ENCODE results near the gene AADACL2. TPM values are rescaled to one million over a fixed set of nuclear protein-coding genes. Genes with fewer than 3 reads are reported as not detected.
A peak's percentile ranks its signal among the peaks of the same experiment; 100 is the strongest.
"Not testable (repeated sequence)": the region's sequence is repeated elsewhere in the genome, so short reads cannot be mapped to it uniquely, and the experiment has no call there.

Gene AADACL2
- polyA plus RNA-seq, 1 donor = 0.01 TPM

- 29% methylated on average over 1 of the region's 1 CpG for WGBS (ENCODE audit: insufficient coverage, low lambda C conversion rate)
- no peaks in the 10 kb centered on the region for H3K27me3 ChIP-seq (ENCODE audit: control insufficient read depth, insufficient read depth, low read length)
- H3K27ac ChIP-seq (ENCODE audit: low read length) = no peak overlapping the region
These were observed 42.6 kb downstream of the AADACL2 start for GRCh38 chr3:151776259-151776740.

GRCh38 chr3:151777880-151778279, 44.2 kb downstream of the AADACL2 start:
- Histone ChIP-seq H3K4me3 (ENCODE audit: low read length) (no peak overlapping the region), H3K4me1 (ENCODE audit: control insufficient read depth, insufficient read depth, low read length) (peaks cover 7% of the 10 kb centered on the region), H3K27me3 (ENCODE audit: control insufficient read depth, insufficient read depth, low read length) (no peaks in the 10 kb centered on the region), H3K27ac (ENCODE audit: low read length) (no peak overlapping the region), H3K36me3 (ENCODE audit: control insufficient read depth, insufficient read depth, low read length) (no peaks in the 10 kb centered on the region), H3K9me3 (ENCODE audit: control insufficient read depth, low read depth, low read length) (no peaks in the 10 kb centered on the region)
- WGBS (ENCODE audit: insufficient coverage, low lambda C conversion rate) = no CpG with 5 or more reads among the region's 2 CpGs
- DNase-seq = no peak

More at GRCh38 chr3:151776259-151776740, 42.6 kb downstream of the AADACL2 start:
- Histone ChIP-seq H3K36me3 (ENCODE audit: control insufficient read depth, insufficient read depth, low read length) (no peaks in the 10 kb centered on the region), H3K4me3 (ENCODE audit: low read length) (no peak overlapping the region), H3K9me3 (ENCODE audit: control insufficient read depth, low read depth, low read length) (no peaks in the 10 kb centered on the region), H3K4me1 (ENCODE audit: control insufficient read depth, insufficient read depth, low read length) (peaks cover 15% of the 10 kb centered on the region)
- DNase-seq = no peak

DNA sequence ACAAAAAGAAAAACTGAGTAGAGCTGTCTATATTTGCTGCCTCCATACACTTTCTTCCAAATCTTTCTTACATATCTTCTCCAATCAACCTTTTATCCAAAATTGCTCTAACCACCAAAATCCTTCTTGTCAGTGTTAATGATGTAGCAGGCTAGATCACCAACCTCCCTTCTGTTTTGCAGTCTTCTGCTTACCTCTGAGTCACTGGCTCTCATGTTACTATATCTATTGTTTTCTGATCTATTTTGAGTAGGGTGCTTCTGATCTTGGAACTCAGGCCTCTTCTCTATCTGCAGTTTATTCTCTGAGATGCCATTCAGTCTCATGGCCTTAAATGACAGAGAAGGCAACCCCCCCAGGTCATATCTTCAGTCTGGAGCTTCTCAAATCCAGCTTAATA, 53.9 kb downstream of the AADACL2 start:
- Histone ChIP-seq H3K36me3 (ENCODE audit: control insufficient read depth, insufficient read depth, low read length) (no peaks in the 10 kb centered on the region), H3K4me3 (ENCODE audit: low read length) (no peak overlapping the region), H3K4me1 (ENCODE audit: control insufficient read depth, insufficient read depth, low read length) (peaks cover 10% of the 10 kb centered on the region), H3K27me3 (ENCODE audit: control insufficient read depth, insufficient read depth, low read length) (no peaks in the 10 kb centered on the region), H3K27ac (ENCODE audit: low read length) (no peak overlapping the region), H3K9me3 (ENCODE audit: control insufficient read depth, low read depth, low read length) (peaks cover 5% of the 10 kb centered on the region)
- no peak for DNase-seq

GRCh38 chr3:151788401-151788800, 54.7 kb downstream of the AADACL2 start:
- 57% methylated on average over 1 of the region's 2 CpGs for WGBS (ENCODE audit: insufficient coverage, low lambda C conversion rate)
- no peak overlapping the region for H3K4me3 ChIP-seq (ENCODE audit: low read length)
- peaks cover 5% of the 10 kb centered on the region for H3K9me3 ChIP-seq (ENCODE audit: control insufficient read depth, low read depth, low read length)
- DNase-seq = peak in 1 of 2 donors; percentile 49
- peaks cover 10% of the 10 kb centered on the region for H3K4me1 ChIP-seq (ENCODE audit: control insufficient read depth, insufficient read depth, low read length)
- H3K27me3 ChIP-seq (ENCODE audit: control insufficient read depth, insufficient read depth, low read length) = no peaks in the 10 kb centered on the region
- no peaks in the 10 kb centered on the region for H3K36me3 ChIP-seq (ENCODE audit: control insufficient read depth, insufficient read depth, low read length)
- no peak overlapping the region for H3K27ac ChIP-seq (ENCODE audit: low read length)

DNA sequence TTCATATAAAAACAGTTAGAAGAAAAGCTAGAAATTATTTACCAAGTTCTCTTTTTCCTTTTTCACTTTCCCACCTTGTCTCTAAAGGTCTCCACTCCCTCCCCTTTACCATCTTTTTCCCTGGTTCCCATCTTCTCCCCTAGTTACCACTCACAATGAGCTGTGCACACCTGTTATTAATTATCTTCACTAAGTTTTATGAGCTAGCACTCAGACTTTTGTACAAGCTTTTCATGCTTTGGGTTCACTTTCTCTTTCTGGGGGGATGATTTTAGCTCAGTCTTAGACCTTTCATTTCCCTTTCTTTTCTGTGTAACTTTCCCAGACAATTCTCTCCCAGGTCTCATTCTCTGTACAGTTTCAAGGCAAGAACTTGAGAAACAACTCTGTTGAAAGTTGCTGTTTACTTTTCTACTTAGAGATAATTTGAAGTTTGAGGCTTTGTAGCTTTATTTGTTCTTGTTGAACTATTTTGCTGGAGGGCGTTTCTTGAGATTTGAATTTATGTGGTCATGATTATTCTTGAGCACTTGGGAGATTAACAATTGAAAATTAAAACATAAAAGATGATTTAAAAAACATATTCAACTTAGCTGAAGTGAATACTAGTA, 56.2 kb downstream of the AADACL2 start:
- H3K9me3 ChIP-seq (ENCODE audit: control insufficient read depth, low read depth, low read length) = peaks cover 5% of the 10 kb centered on the region
- H3K27me3 ChIP-seq (ENCODE audit: control insufficient read depth, insufficient read depth, low read length) = no peaks in the 10 kb centered on the region
- no peak overlapping the region for H3K27ac ChIP-seq (ENCODE audit: low read length)
- no peak overlapping the region for H3K4me3 ChIP-seq (ENCODE audit: low read length)
- no peaks in the 10 kb centered on the region for H3K36me3 ChIP-seq (ENCODE audit: control insufficient read depth, insufficient read depth, low read length)
- WGBS (ENCODE audit: insufficient coverage, low lambda C conversion rate) = 14% methylated on average over 1 of the region's 1 CpG
- peaks cover 10% of the 10 kb centered on the region for H3K4me1 ChIP-seq (ENCODE audit: control insufficient read depth, insufficient read depth, low read length)
- peak in 1 of 2 donors; percentile 47 for DNase-seq

GRCh38 chr3:151790763-151791162, 57.0 kb downstream of the AADACL2 start:
- not testable (repeated sequence) for H3K36me3 ChIP-seq (ENCODE audit: control insufficient read depth, insufficient read depth, low read length); H3K27me3 ChIP-seq (ENCODE audit: control insufficient read depth, insufficient read depth, low read length); H3K4me3 ChIP-seq (ENCODE audit: low read length); H3K4me1 ChIP-seq (ENCODE audit: control insufficient read depth, insufficient read depth, low read length); DNase-seq; H3K9me3 ChIP-seq (ENCODE audit: control insufficient read depth, low read depth, low read length); H3K27ac ChIP-seq (ENCODE audit: low read length)
- WGBS (ENCODE audit: insufficient coverage, low lambda C conversion rate) = 100% methylated on average over 2 of the region's 2 CpGs

DNA sequence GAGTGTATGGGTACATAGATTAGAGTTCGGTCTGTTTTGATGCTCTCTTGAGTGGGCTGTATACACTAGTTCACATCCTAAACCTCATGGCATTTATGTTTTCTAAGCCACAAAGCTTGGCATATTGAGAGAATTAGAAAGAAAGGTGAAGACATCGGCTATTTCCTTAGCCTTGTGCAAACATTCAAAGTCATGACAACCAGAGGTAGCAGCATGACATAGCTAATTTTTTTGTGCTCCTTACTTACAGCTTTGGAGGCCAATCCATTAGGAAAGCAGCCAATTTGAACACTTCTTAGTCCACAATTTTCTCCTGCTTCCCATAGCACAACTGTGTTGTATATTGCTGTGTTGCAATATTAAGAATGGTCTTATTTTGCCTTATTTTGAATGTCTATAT, 58.7 kb downstream of the AADACL2 start:
- no CpG with 5 or more reads among the region's 2 CpGs for WGBS (ENCODE audit: insufficient coverage, low lambda C conversion rate)
- Histone ChIP-seq H3K4me3 (ENCODE audit: low read length) (no peak overlapping the region), H3K36me3 (ENCODE audit: control insufficient read depth, insufficient read depth, low read length) (no peaks in the 10 kb centered on the region), H3K27me3 (ENCODE audit: control insufficient read depth, insufficient read depth, low read length) (no peaks in the 10 kb centered on the region), H3K27ac (ENCODE audit: low read length) (no peak overlapping the region), H3K9me3 (ENCODE audit: control insufficient read depth, low read depth, low read length) (peaks cover 5% of the 10 kb centered on the region), H3K4me1 (ENCODE audit: control insufficient read depth, insufficient read depth, low read length) (peaks cover 10% of the 10 kb centered on the region)
- peak in 1 of 2 donors; percentile 27 for DNase-seq

GRCh38 chr3:151793636-151794035, 59.9 kb downstream of the AADACL2 start:
- Histone ChIP-seq H3K4me1 (ENCODE audit: control insufficient read depth, insufficient read depth, low read length) (no peaks in the 10 kb centered on the region), H3K27ac (ENCODE audit: low read length) (no peak overlapping the region), H3K4me3 (ENCODE audit: low read length) (no peak overlapping the region), H3K27me3 (ENCODE audit: control insufficient read depth, insufficient read depth, low read length) (no peaks in the 10 kb centered on the region), H3K36me3 (ENCODE audit: control insufficient read depth, insufficient read depth, low read length) (no peaks in the 10 kb centered on the region), H3K9me3 (ENCODE audit: control insufficient read depth, low read depth, low read length) (peaks cover 5% of the 10 kb centered on the region)
- DNase-seq = no peak
- WGBS (ENCODE audit: insufficient coverage, low lambda C conversion rate) = 25% methylated on average over 2 of the region's 2 CpGs

DNA sequence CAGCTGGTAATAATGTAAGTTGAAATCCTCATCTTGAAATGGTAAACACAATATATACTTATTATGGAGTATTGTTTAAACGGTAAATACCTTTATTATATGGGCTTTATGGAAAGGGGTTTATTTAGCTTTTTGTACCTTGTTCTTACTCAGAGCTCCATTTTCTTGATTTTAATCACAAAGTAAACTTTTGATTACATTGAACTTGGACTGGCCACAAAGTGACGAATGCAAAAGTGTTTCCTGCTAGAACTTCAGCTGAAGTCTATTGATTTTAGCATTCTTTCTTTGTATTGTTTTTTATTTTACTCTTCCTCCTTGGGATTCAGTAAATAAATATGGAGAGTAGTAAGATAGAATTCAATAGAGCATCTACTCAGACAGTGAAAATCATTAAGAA, 60.4 kb downstream of the AADACL2 start:
- H3K36me3 ChIP-seq (ENCODE audit: control insufficient read depth, insufficient read depth, low read length) = no peaks in the 10 kb centered on the region
- peak in 1 of 2 donors; percentile 19 for DNase-seq
- H3K9me3 ChIP-seq (ENCODE audit: control insufficient read depth, low read depth, low read length) = peaks cover 5% of the 10 kb centered on the region
- H3K4me1 ChIP-seq (ENCODE audit: control insufficient read depth, insufficient read depth, low read length) = no peaks in the 10 kb centered on the region
- no peak overlapping the region for H3K27ac ChIP-seq (ENCODE audit: low read length)
- no peak overlapping the region for H3K4me3 ChIP-seq (ENCODE audit: low read length)
- WGBS (ENCODE audit: insufficient coverage, low lambda C conversion rate) = 20% methylated on average over 1 of the region's 2 CpGs
- no peaks in the 10 kb centered on the region for H3K27me3 ChIP-seq (ENCODE audit: control insufficient read depth, insufficient read depth, low read length)

GRCh38 chr3:151795276-151795675, 61.5 kb downstream of the AADACL2 start:
- Histone ChIP-seq H3K4me3 (ENCODE audit: low read length) (no peak overlapping the region), H3K9me3 (ENCODE audit: control insufficient read depth, low read depth, low read length) (peaks cover 5% of the 10 kb centered on the region), H3K36me3 (ENCODE audit: control insufficient read depth, insufficient read depth, low read length) (no peaks in the 10 kb centered on the region), H3K27ac (ENCODE audit: low read length) (no peak overlapping the region), H3K27me3 (ENCODE audit: control insufficient read depth, insufficient read depth, low read length) (no peaks in the 10 kb centered on the region), H3K4me1 (ENCODE audit: control insufficient read depth, insufficient read depth, low read length) (peaks cover 3% of the 10 kb centered on the region)
- WGBS (ENCODE audit: insufficient coverage, low lambda C conversion rate) = 100% methylated on average over 2 of the region's 4 CpGs
- no peak for DNase-seq

DNA sequence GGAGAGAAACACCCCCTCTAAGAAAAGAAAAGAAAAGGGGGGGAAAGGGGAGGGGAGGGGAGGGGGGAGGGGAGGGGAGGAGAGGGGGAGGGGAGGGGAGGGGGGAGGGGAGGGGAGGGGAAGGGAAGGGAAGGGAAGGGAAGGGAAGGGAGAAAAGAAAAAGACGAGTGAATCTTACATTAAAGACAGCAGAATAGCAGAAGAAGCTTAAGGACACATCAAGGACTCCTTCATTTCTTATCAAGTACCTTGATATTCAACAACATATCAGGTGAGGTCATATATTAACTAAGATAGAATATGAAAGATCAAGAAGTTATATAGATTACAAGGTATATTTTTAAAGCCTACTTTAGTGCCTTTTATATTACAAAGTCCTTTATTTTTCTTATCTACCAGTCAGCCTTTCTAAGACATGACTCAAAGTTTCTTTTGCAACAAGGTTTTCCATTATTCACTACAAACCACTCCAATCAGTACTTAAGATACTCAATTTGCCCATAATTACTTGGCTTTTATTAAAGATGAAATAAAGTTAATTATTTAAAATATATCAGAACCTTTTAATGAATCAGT, 62.5 kb downstream of the AADACL2 start:
- Histone ChIP-seq H3K27me3 (ENCODE audit: control insufficient read depth, insufficient read depth, low read length) (no peaks in the 10 kb centered on the region), H3K9me3 (ENCODE audit: control insufficient read depth, low read depth, low read length) (no peaks in the 10 kb centered on the region), H3K4me3 (ENCODE audit: low read length) (peak overlapping the region; percentile 11), H3K27ac (ENCODE audit: low read length) (peak overlapping the region; percentile 72), H3K36me3 (ENCODE audit: control insufficient read depth, insufficient read depth, low read length) (no peaks in the 10 kb centered on the region), H3K4me1 (ENCODE audit: control insufficient read depth, insufficient read depth, low read length) (peaks cover 3% of the 10 kb centered on the region)
- WGBS (ENCODE audit: insufficient coverage, low lambda C conversion rate) = no CpG with 5 or more reads among the region's 1 CpG
- peak; percentile 40 to 76 for DNase-seq

Data from large intestine (tissue), 3 donors.